AG20443 (cell line): ENCODE data around the gene CDH4.

Experiments used
- DNase-seq: peaks from one replicate; pipeline ENCODE4 v3.0.0; 2012; ENCODE audit warnings: low spot score, mixed read lengths

CDH4 gene

DNA sequence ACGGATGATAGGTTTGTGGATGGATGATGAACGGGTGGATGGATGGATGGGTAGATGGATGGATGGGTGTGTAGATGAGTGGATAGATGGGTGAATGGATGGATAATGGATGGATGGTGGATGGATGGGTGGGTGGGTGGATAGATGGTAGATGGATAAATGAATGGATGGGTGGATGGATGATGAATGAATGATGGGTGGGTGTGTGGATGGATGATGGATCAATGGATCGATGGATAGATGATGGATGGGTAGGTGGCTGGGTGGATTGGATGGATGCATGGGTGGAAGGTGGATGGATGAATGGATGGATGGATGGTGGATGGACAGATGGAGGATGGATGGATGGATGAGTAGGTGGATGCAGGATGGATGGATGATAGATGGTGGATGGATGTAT is 419.5 kb downstream of the CDH4 start:
- no peak for DNase-seq

DNA sequence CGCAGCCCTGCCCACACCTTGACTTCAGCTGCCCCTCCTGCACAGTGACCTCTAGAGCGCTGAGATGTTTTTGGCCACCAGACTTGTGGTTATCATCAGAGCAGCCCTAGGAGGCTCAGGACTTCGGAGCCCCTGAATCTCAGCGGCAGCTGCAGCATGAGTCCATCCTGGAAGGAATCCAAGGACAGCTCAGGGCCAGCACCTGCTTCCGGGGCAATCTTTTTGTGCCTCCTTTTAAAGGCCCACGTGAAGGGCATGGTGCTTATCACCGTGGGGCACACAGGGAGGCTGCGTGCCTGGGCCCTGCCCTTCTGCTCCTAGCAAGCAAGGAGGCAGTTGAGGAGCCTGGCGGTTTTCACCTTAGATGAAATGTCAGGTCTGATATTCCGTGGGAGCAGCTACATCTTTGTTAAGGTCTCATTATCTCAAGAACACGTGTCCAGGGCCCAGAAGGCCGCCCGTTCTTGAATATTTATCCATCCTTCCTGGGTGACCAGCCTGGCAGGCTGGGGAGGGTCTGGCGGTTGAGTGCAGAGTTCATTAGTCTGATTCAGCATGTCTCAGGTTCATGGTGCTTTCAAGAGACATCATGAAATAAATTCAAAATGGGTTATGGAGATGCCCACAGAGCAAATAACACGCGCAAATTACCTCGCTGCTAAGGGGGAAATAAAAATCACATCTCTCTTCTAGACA is 421.2 kb downstream of the CDH4 start:
- DNase-seq, result no peak

DNA sequence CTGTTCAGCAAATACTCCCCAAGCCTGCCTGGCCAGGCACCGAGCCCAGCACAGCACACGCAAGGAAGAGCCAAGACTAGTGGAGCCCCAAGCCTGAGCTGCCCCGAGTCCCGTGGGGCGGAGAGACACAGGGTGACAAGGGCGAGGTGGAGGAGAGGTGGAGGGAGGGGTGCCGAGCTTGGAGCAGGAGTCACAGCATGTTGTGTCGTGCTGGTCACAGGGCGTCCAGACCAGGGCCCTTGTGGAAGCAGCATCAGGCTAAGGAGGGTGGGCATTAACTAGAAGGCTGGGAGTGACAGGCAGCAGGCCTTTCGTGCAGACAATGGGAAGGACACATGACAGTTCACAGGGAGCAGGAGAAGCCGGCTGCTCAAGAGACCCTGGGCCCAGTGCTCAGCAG is 422.1 kb downstream of the CDH4 start:
- DNase-seq, result no peak

- DNase-seq, result no peak
Measured at GRCh38 chr20:61674688-61675087, 422.6 kb downstream of the CDH4 start.

GRCh38 chr20:61677928-61678327 is 425.9 kb downstream of the CDH4 start:
- DNase-seq, result no peak

DNA sequence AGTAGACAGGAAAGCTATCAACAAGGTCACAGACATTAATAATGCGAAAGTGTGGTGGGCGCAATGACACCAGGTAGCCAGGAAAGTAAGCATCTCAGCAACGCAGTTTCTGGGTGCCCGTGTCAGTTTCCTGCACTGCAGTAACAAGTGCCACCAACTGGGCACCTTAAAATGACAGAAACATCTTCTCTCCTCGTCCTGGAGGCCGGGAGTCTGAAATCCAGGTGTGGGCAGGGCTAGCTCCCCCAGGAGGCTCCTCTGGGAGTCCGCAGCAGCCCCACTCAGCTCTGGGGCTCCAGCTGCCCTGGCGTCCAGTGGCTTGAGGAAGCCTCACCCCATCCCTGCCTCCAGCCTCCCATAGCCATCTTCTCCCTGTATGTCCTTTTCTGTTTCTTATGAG is 426.4 kb downstream of the CDH4 start:
- no peak for DNase-seq

DNA sequence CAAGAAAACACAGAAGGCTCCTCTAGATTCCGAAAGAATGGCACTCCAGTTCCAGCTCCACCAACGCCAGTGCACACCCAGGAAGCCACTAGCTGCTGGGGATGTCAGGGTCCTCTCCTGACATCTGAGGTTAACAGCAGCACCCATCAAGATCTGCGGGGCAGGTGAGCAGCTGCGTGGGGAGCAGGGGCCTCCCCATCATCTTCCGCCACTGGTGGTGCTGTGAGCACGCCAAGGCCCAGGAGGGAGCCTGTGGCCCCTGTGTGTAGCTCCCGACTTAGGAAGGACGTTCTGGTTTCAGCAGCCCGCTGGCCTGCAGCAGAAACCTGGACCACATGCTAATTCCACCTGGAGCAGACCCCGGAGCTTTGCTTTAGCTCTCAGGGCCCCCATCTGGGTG is 427.4 kb downstream of the CDH4 start:
- DNase-seq, result no peak

DNA sequence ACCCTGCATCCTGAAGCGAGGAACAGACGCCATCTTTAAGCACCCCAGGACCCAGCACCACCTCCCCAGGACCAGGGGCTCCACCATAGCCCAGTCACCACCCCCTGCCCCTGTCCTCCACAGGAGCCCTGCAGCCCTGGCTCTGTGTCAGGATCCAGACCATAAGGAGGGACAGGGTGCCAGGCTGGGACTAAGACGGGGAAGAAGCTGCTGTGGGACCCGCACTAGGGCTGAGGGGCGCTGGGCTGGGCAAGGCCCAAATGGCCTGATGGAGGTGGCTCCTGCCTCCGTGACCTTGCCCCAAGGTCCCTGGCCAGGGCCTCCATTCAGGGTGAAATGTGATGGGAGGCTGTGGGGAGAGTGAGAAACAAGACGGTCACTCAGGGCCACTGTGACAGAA is 428.0 kb downstream of the CDH4 start:
- no peak for DNase-seq

DNA sequence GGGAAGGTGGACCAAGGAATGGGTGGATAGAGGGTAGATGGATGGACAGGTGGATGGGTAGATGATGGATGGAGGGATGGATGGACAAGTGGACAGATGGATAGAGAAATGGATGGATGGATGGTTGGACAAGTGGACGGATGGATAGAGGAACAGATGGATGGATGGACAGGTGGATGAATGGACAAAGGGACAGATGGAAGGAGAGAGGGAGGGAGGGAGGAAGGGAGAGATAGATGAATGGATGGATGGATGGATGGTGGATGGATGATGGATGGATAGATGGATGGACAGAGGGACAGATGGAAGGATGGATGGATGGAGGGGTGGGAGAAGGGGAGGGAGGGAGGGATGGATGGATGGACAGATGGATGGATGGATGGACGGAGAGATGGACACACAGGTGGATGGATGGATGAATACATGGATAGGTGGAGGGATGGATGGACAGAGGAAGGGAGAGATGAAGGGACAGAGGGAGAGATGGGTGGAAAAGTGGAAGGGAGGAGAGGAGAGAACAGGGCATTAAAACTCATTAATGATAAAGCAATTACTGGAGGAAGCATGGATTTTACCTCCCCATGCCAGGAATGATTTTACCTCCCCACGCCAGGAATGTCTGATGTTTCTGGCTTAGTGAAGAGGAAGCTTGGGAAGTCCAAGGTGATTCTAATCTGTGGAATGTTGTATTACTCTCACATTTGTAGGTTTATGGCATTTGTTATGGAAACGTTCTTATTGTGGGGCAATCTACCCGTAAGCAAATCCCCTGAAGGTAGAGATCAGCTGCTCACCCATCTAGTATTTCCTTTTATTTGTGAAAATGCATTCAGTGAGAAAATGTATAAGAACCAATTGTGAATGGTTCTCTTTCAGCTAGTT is 430.3 kb downstream of the CDH4 start:
- no peak for DNase-seq

DNA sequence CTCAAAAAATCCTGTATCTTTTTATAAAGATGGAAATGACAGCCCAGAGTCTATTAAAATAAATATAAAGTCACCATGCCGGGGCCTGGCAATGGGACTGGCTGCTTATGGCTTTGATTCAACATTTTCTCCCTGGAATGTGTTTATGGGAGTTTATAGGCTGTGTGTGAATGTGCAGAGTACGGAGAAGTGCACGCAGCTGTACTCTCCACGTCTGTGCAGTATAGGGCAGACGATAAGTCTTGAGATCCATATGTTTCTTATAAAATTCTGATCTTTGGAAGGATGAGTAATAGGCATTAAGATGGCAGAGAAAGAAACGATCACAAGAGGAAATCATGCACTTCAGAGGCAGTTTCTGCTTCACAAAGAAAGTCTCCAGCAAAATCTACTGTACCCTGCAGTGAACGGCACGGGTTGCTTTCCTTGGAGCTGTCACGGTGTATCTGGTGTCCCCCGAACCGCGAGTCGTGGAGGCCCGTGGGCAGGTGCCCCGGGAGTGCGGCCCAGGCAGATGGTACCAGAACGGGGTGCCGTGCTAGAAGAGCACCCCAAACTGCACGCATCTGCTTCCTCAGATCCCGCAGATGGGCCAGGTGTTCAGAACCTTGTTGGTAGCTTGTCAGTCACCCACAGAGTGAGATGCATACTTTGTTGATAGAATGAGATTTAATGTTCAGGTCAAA is 431.1 kb downstream of the CDH4 start:
- no peak for DNase-seq

DNA sequence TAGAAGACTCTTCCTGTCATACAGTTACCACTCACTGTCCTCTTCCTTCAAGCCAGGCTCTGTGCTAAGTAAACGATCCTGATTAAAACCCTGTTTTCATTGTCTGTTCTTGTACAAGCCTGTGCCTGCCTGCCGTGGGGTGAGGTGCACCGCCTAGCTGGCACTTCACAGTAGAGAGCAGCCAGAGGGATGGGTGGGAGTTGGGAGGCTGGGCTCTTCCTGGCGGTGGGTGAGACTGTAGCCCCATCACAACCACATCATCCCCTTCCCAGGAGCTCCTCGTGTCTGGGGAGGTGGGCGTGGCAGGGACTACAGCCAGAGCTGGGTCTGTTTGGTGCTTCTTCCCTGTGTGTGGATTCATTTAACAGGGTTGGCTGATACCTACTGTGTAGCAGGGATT is 431.7 kb downstream of the CDH4 start:
- DNase-seq, result no peak

DNA sequence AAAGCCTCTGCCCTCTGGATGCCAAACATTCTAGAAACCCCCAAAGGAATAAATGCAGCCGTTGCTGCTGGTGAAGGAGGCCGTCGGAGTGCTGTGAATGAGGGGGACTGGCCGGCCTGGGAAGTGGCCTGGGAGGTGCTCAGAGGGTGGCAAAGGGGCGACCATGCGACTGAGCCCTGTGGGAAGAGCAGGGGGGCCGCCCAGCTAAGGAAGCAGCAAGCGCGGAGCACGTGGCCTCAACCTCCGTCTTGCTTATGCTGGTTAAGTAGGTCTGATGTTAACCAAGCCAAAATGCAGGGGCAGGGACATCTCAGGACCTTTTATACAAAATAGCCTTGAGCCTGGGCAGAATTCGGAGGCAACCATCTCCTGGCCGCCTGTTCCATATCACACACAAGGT is 432.1 kb downstream of the CDH4 start:
- no peak for DNase-seq

DNA sequence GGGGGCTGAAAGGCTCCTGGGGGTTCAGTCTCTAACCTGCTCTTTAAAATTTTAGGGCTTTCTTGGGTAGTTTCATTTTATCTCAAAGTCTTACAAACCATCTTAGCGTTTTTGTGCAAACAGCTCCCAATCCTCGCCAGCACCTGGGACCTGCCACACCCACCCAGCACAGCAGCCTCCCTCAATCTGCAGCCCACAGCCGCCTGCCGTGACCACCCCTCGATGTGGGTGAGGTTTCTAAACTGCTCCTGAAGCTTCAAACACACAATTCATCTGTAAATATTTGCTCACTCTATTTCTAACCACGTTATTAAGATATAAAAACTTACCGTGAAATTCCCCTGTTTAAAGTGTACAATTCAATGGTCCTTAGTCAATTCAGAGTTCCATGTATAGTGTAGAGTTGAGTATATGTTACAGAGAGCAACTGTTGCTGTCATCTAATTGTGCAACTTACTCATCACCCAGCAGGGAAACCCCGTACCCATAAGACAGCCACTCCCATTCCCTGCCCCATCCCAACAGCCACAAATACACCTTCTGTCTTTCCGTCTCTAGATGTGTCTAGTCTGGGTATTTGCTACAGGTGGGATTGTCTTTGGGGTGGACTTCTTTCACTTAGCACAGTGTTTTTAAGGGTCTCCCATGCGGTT is 432.6 kb downstream of the CDH4 start:
- DNase-seq, result no peak

GRCh38 chr20:61685462-61685861 is 433.4 kb downstream of the CDH4 start:
- DNase-seq, result no peak

DNA sequence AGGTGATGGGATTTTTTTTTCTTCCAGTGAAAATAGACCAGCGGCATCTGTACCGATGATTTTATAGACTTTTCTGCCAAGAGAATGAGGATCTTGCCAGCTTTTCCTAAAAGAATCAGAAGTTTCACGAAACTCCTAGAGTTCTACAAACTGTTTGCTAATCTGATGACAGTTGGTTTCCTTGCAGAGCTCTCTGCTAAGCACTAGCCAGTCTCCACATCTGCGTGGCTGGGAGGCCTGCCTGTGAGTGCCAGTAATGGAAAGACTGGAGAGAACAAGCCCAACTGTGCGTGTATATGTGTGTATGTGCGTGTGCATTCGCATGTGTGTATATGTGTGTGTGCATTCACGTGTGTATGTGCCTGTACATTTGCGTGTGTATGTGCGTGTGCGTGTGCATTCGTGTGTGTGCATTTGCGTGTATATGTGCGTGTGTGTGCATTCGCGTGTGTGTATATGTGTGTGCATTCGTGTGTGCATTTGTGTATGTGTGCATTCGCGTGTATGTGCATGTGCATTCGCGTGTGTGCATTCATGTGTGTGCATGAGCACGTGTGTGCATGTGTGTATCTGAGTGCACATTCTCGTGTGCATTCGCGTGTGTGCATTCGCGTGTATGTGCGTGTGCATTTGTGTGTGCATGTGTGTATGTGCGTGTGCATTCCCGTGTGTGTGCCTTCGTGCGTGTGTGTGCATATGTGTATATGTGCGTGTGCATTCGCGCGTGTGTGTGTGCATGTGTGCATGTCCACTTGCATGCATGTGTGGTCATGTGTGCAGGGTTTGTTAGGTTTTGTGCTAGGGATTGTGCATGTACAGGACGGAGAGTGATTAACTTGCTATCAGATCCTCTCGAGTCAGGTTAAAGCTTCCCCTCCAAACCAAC is 434.2 kb downstream of the CDH4 start:
- no peak for DNase-seq

DNA sequence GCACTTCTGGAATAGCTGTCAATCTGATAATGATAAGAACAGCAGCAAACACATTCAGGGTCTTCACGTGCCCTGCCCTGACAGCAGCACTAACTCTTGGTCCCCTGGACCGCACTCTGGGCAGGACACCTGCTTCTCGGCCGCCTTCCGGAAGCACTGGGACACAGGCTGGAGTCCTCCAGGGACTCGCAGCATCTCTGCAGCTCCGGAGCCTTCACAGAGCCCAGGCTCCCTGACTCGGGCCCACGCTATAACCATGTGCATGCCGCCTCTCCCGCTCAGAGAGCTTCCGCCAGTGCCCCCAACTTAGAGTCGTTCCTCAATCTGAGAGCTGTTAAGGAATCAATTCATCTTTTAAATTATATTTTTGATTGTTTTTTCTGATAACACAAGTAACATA is 436.4 kb downstream of the CDH4 start:
- no peak for DNase-seq

DNA sequence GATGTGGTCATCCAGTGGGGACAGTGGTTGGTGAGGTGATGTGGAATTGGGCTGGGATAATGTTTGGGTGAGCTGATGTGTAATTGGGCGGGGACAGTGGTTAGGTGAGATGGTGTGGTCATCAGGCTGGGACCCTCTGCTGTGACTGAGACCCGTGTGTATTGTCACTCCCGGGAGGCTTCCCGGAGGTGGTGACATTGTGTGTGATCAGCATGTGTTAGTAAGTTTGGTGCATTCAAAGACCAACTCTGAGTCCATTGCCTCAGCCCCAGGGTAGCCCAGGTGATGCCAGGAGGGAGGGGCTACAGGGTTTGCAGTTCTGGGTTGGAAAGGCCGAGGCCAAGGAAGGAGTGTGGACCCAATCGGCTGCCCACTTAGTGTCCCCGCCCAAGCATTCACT is 438.1 kb downstream of the CDH4 start:
- no peak for DNase-seq

GRCh38 chr20:61690993-61691838 is 439.2 kb downstream of the CDH4 start:
- no peak for DNase-seq

DNA sequence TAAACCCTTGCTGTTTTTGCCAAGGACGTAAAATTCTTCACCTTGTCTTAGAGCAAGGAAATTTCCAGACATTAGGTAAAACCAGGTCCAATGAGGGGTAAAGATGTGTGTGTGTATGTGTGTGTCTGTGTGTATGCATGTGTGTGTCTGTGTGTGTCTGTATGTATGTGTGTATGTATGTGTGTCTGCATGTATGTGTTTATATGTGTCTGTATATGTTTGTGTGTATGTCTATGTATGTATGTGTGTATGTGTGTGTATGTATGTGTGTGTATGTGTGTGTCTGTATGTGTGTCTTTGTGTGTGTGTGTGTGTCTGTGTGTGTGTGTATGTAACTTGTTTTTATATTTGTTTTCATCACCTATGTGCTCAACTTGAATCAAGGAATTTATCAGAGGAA is 439.9 kb downstream of the CDH4 start:
- DNase-seq, result no peak

GRCh38 chr20:61692479-61692878 is 440.4 kb downstream of the CDH4 start:
- DNase-seq, result no peak
